GM18511 (cell line): ENCODE results near the gene MTX1.
"Not testable (repeated sequence)": the region's sequence is repeated elsewhere in the genome, so short reads cannot be mapped to it uniquely, and the experiment has no call there.

Source experiments
- ATAC-seq: cut with Tn5 transposase; IDR thresholded peaks from one replicate; pipeline ENCODE4 v1.9.1; 2021; ENCODE audit warnings: mild to moderate bottlenecking, moderate library complexity; ENCODE audit not compliant: unreplicated experiment

MTX1 gene, protein sequence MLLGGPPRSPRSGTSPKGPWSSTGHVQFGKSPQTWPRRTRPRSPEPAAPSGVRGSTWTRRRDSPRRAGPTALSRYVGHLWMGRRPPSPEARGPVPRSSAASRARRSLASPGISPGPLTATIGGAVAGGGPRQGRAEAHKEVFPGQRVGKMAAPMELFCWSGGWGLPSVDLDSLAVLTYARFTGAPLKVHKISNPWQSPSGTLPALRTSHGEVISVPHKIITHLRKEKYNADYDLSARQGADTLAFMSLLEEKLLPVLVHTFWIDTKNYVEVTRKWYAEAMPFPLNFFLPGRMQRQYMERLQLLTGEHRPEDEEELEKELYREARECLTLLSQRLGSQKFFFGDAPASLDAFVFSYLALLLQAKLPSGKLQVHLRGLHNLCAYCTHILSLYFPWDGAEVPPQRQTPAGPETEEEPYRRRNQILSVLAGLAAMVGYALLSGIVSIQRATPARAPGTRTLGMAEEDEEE

DNA sequence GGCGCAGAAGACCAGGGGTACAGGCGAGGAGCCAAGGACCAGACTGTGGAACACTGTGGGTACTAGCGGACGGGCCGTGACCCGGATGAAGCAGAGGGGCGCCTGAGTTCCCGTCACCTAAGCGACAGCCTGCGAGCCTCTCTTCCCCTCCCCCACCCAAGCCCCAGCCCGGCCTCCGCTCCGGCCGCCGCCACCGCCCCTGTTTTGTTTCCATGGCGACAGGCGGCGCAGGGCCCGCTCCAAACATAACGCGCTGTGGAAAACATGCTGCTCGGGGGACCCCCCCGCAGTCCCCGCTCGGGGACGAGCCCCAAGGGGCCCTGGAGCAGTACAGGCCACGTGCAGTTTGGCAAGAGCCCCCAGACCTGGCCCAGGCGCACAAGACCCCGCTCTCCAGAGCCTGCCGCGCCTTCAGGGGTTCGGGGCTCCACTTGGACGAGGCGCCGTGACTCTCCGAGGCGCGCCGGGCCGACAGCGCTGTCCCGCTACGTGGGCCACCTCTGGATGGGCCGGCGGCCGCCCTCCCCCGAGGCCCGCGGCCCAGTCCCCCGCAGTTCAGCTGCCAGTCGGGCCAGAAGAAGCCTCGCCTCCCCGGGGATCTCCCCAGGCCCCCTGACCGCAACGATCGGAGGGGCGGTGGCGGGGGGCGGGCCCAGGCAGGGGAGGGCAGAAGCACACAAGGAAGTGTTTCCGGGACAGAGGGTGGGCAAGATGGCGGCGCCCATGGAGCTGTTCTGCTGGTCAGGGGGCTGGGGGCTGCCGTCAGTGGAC is at the start of gene MTX1:
MTX1 (plus strand) TSS at position 155 of the 771 bp plus-strand sequence; CDS start at position 265, 110 bp downstream.
- ATAC-seq = peak; percentile 87

DNA sequence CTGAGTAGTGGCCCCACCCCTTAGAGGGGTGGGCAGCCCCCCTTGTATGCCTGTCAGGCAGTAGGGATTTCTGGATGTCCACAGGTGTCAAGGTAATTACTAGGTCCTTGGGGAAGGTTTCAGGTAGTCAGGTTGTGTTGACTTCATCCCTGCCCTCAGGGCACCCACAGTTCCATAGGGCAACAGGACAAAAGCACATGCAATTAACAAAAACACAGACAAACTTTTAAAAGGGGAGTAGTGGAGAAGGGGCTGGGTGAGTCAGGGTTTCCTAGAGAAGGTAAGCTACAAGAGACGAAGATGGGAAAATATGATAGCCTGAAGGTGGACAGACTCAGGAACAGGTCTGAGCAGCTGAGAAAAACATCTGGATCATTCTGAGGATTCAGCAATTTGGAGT is 49.5 kb upstream of the MTX1 start:
- ATAC-seq = no peak

DNA sequence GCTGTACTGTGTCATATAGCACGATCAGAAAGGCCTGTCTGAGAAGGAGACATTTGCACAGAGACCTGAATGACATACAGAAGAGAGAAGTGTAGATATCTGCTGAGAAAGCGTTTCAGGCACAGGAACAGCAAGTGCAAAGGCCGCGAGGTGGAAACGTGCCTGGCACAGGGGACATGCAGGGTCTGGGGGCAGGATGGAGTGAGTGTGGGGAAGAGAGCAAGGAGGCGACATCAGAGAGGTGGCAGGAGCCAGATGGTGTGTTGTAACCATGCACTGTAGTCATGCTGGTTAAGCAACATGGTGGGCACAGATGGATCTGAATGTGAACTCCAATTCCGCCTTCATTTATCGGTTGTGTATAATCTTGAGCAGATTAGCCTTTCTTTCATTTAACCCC is 48.4 kb upstream of the MTX1 start:
- ATAC-seq = no peak

DNA sequence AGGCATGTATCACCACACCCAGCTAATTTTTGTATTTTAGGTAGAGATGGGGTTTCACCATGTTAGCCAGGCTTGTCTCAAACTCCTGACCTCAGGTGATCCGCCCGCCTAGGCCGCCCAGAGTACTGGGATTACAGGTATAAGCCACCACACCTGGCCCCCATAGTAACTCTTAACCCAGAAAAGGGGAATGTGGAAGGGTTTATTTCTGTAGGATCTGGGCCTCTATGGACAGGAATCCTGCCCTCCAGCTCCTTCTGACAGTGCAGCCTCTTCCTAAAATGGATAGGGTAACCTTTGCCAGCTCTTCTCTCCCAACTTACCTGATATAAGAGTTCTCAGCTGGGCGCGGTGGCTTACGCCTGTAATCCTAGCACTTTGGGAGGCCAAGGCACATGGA is 45.9 kb upstream of the MTX1 start:
- ATAC-seq = not testable (repeated sequence)

DNA sequence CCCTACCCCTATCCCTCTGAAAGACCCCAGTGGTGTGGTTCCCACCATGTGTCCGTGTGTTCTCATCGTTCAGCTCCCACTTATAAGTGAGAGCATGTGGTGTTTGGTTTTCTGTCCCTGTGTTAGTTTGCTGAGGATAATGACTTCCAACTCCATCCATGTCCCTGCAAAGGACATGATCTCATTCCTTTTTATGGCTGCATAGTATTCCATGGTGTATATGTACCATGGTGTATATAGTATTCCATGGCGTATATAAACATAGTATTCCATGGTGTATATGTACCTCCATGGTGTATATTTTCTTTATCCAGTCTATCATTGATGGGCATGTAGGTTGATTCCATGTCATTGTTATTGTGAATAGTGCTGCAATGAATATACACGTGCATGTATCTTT is 44.7 kb upstream of the MTX1 start:
- not testable (repeated sequence) for ATAC-seq

DNA sequence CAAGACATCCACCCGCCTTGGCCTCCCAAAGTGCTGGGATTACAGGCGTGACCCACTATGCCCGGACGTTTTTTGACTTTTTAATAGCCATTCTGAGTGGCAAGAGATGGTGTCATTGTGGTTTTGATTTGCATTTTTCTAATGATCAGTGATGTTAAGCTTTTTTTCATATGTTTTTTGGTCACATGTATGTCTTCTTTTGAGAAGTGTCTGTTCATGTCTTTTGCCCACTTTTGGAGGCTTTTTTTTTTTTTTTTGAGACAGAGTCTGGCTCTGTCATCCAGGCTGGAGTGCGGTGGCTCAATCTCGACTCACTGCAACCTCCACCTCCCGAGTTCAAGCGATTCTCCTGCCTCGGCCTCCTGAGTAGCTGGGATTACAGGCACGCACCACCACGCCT is 43.9 kb upstream of the MTX1 start:
- ATAC-seq = not testable (repeated sequence)

DNA sequence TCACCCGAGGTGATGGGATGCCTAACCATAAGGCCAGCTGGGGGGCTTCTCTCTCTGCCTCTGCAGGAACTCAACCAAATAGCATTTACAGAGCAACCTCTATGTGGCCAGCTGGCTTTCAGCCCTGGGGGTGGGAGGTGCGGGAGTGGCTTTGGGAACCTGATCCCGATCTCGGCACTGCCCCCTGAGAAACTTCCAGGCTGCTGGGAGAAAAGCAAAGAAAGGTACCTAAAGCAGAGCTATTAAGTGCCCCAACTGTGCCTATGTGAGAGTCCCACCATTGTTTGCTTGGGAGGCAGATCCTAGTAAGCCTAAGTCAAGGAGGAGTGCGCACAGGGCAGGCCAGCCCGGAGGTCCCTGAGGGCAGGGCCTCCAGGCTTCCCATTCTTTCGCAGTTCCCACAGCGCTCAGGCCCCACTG is 42.4 kb upstream of the MTX1 start:
- no peak for ATAC-seq

DNA sequence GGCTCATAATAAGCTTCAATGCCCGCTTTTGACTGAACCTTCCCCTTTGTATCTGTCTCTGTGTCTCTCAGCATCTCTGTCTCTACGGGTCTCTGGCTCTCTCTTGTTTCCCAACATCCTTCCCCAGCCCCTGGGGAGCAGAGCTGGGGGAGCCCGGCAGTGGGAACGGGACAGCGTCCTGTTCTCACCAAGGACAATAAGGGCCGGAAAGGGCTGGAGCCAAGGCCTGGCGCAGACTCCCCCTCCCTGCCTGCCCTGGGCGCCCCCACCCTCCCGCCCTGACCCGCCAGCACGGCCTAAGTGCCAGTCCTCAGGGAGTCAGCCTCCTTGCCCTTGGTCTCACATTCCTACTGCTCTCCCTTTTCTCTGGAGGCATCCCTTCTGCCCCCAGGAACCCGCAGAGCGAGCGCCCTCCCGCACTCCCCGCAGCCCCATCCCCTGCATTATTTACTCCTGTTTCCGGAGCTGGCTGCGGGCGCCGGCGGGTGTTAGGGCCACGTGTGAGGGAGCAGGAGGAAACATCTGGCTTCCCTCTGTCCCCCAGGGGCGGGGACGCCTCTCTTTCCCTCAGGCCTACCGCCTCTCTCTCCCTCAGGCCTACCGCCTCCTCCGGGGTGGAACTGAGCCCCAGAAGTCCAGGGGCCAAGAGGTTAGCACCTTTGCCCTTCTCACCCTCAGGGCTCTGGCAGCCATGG is 41.9 kb upstream of the MTX1 start:
- ATAC-seq = no peak

DNA sequence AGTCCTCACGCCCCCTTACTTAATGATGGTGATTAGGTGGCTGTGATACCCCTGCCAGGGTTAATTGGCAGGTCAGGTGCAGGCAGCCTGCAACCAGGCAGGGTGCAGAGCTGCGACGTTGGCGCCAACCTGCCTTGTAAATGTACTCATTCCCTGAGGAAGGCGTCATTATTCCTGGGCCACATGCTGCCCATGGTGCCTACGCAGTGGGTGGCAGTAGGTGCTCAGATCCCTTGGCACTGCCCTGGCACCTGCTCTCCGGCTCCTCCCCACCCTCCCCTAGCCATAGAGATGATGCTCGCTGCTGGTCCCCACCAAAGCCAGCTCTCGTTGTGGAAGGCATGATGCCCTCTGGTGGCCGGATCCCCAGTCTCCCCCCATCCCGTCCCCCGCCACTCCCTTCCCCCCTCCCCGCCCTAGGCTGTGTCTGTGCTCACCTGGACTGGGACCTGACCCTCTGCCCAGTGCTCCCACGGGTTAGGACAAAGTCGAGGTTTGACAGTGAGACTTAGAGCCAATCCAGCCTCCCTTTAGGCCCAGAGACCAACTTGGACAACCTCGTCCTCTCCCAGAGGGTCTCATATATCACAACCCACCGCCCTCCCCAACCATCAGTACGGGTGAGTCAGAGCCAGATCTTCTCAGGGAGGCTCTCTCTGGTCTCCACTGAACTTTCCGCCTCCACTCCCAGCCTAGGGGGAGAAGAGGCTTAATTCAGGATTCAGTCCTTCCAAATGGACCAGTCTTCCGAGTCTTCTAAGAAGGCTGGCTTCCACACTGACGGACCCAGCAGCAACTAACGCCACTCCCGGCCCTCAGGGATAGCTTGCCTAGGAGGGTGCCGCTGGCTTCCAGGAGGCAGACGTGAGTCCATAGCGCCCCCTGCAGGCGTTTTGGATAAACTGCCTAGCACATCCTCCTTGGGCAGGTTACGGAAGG is 41.1 kb upstream of the MTX1 start:
- ATAC-seq = no peak

DNA sequence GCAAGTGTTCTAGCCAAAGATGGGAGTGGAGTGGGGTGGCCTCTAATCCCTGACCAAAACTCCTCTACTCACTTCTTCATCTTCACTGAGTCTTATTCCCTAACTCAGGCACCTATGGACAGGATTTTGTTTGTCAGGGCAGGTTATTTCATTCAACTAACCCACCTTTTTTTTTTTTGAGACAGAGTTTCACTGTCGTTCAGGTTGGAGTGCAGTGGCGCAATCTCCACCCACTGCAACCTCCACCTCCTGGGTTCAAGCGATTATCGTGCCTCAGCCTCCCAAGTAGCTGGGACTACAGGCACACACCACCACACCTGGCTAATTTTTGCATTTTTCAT is 40.4 kb upstream of the MTX1 start:
- not testable (repeated sequence) for ATAC-seq

DNA sequence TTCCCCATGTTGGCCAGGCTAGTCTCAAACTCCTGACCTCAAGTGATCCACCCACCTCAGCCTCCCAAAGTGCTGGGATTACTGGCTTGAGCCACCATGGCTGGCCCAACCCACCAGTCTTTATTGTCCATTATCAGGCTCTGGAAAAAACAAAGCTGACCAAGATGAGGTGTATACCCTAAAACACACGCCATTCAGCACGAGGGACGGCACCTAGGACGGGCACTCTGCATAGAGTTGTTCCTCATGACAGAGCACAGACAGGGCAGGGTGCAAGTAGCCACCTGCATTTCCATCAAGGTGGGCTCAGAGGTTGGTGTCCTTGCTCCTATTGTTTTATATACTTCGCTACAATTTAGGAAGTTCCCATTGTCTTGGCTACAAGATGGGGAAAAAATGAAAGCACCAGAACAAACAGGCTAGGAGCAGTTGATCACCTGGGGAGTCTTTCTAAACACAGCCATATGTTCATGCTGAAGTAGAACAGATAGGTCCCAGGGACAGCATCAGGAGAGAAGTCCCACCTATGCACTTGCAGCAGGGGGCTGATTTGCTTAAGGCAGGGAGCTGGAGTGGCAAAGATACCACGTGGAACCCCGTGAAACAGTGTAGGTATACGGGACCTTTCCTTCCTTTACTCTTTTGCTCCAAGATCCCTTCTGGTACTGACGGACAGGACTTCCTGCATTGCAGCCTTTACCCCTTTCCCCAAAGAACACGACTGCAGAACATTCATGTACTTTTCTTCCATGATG is 39.9 kb upstream of the MTX1 start:
- no peak for ATAC-seq

DNA sequence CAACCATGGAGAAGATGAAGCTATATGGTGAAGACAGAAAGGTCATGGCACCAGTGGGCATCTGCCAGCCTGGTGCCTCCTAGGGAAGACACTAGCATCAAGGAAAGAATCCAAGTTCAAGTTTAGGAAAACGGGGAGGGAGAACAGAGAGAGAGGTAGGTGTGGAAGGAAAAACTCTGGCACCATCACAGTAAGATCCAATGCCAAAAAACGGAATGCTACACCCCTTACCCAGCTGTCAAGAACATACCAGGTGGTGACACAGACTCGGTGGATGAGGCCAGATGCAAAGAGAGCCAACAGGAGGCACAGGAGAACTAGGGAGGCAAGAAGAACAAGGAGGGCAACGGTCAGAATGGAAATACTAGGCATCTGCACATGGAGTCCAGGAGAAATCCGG is 39.0 kb upstream of the MTX1 start:
- ATAC-seq = no peak

DNA sequence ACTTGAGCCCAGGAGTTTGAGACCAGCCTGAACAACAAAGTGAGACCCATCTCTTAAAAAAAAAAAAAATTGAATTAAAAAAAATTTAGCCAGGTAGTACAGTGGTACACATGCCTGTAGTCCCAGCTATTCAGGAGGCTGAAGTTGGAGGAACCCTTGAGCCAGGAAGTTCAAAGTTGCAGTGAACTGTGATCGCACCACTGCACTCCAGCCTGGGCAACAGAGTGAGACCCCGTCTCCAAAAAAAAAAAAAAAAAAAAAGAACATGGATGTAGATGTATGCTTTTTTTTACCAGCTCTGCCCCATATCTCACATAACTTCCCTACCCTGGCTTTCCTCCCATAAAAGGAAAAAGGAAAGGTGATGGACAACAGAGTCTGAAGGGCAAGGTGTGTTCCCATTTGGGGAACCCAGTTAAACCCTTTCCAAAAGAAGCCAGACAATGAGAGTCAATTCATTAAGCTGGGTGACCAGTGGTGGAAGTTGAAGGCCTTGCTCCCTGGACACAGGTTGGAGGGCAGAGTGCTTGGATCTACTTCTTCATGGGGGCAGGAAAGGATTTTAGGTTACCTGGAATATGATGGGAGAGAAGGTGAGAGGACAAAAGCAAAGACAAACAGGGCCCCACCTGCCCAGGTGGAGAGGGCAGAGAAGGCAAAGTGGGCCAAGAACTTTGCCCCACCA is 38.3 kb upstream of the MTX1 start:
- ATAC-seq = no peak

DNA sequence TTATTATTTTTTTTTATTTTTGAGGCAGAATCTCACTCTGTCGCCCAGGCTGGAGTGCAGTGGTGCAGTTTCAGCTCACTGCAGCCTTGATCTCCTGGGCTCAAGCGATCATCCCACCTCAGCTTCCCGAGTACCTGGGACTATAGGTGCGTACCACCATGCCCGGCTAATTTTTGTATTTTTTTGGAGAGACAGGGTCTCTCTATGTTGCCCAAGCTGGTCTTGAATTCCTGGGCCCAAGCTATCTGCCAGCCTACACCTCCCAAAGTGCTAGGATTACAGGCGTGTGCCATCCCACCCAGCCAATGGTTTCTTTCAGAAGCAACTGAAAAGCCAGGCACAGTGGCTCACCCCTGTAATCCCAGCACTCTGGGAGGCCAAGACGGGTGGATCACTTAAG is 37.7 kb upstream of the MTX1 start:
- ATAC-seq = no peak

DNA sequence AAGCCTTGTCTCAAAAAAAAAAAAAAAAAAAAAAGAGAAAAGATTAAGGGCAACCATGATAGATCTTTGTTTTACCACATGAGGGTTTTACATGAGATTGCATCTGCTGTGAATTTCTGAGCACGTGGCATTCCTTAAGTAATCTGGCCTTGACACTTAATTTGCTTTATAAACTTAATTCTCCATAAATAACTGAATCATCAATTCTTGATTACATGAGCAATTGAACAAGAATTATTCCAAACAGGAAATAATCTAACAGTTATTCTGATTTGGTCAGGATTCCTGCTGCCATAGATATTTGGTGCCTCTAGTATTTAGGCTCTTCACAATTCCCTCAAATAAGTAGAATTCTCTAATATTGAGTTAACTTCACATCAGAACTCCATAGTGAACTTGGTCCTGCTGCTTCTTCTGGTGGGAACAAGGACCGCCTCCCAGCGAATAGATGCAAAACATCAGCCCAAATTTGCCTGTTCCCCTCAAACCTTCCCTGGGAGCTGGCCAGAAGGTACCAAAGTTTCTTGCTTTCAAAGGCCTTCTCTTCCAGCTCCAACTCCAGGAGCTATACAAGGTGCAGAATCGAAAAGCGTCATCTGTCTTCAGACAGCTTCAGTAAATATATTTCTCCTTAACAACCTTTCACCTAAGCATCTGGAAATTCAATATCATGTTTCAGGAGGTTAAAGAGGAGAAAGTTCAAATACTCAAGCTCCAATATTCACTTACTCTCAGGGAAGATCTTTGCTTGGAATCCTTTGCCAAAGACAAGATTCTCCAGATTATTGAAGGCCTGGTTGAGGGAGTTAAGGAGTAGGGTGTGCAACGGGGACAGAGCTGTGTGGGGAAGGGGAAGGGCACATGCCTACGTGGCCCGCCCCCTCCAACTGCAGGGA is 36.4 kb upstream of the MTX1 start:
- peak; percentile 24 for ATAC-seq

DNA sequence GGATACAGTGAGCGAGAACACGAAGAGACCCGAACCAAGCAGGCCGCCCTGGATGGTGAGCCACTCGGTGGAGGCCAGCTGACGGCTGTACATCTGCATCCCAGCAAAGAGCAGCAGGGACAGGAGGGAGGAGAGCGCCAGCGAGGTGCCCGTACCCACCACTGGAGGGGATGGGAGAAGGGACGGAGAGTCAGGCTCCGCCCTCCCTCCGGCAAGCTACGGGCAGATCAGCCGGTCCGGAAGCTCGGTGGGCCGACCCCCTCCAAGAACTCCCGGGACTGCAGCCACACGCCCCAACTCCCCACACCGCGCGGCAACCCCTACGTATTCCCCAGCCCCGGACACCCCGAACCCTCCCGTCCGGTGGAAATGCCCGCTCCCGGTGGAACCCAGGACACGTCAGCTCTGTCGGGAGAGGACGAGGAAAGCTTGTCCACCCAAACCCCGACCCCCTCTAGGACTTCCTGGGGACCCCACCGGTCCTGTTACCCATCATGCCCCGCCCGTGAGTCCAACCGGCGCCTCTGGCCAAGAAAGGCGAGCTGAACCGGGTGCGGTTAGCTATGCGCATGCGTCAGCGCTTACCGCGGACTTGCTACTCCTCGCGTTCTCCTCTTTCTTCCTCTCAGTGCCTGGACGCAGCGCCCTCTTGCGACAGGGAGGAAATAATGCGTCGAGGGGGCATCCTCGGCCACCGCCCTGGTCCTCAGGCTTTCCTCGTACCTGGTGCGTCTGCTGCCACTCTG is 35.6 kb upstream of the MTX1 start, which contains the start of gene KRTCAP2:
KRTCAP2 (minus strand) TSS at position 573 of the 746 bp plus-strand sequence; CDS start at position 493, 80 bp downstream.
- ATAC-seq = peak; percentile 78
